Activated CD4-positive, CD25-positive, alpha-beta regulatory T cell treated with anti-CD3 and anti-CD28 coated beads, Interleukin-2, amount 50 U/mL, for 24 hours (primary cell): ENCODE measurements around the gene KCNIP4.

Experiments used
- ATAC-seq, 2 donors: fragments of 150-1000 bp; cut with Tn5 transposase; one replicate each; pipeline ENCODE4 v1.10.0; 2021; ENCODE audit warnings: mild to moderate bottlenecking in 1 of 2, moderate library complexity in 1 of 2

The KCNIP4 gene

DNA sequence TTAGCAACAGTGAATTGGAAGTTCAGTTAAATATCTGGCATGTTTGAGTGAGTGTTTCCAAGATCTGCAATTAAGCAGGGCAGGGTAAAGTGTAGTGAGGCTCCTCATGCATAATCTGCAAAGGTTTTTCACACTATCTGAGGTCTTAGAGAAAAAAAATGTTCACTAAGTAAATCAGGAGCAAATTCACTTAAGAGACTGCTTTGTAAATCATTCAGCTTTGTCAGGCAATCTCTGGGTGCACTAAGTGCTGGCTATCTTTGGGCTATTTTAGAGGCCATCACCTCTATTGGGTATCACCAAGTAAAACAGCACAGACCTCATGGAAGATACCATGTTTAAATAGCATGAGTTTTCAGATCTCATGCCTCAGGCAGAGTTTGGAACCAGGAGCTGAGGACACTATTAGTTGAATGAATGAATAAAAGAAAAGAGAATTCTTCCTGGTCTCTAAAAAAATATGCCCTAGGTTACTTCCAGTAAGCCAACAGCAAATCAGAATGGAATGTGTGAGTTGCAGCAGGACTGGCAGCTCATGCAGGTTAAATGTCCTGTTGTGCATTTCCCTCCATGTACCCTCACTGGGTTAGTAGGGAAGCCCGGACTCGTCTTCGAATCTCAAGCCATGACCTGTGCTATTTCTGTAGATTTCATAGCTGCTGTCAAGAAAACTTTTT, 195.3 kb downstream of the KCNIP4 start:
- ATAC-seq: no peak

DNA sequence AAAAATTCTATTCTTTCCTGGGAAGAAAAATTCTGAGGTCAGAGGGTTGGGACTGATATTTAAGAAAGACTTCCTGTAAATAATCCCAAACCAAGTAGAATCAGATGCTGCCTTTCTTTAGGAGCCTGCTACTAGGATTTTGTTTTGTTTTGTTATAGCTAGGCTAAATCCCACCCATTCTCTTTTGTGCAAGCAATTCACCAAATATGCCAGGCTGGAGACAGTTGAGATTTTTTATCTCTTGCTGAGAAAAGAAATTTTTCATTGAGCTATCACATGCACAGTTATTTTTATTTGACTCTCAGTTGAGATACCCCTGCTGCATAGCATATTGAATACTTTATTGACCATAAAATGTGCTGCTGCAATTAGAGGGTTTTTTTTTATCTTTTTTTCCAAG, 196.0 kb downstream of the KCNIP4 start:
- ATAC-seq: no peak

DNA sequence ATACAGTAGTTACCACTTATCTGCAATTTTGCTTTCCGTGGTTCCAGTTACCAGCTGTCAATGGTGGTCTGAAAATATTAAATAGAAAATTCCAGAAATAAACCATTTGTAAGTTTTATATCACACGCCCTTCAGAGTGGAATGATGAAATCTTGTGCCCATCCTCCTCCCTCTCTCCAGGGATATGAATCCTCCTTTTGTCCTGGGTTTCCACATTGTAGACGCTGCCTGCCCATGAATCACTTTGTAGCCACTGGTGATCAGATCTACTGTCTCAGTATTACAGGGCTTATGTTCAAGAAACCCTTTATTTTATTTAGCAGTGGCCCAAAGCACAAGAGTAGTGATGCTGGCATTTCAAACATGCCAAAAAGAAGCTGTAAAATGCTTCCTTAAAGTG, 198.6 kb downstream of the KCNIP4 start:
- ATAC-seq: no peak

GRCh38 chr4:21749412-21749811, 199.2 kb downstream of the KCNIP4 start:
- ATAC-seq: no peak

- no peak for ATAC-seq
Measured at GRCh38 chr4:21744046-21744445, 204.5 kb downstream of the KCNIP4 start.

DNA sequence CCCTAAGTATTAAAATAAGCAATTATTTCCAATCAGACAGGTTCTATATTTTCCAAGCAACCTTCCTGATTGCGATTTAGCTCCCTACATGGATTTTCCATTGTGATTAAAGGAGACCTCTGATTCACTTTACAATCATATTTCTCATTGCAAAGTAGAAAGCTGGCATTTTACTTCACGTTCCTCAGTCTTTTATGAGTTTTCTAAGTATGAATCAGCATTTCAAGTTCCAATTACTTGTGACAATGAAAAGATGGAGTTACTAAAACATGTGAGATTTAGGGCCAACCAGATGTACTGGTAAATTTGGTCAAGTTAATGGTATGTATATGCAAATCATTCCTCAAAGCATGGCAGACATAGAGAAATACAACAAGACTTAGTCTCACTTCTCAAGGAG, 206.2 kb downstream of the KCNIP4 start:
- ATAC-seq: no peak

GRCh38 chr4:21738821-21739220, 209.8 kb downstream of the KCNIP4 start:
- no peak for ATAC-seq

- no peak for ATAC-seq
Measured at GRCh38 chr4:21735866-21736265, 212.7 kb downstream of the KCNIP4 start.

- ATAC-seq: no peak
Measured at GRCh38 chr4:21733894-21734630, 214.5 kb downstream of the KCNIP4 start.

DNA sequence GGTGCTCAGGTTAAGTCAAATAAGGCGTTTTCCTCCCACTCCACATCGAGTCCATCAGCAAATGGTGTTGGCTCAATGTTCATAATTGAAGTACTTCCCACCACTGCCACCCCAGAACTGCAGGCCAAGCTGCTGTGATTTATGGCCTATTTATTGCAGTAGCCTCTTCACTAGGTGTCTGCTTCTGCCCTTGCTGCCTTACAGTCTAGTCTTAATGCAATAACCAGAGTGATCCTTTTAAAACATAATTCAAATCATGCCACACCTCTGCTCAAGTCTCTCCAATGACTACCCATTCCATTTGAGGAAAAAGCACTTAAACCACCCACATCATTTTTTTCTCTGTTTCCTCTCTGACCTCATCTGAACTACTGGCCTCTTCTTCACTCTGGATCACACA, 220.3 kb downstream of the KCNIP4 start:
- no peak for ATAC-seq

DNA sequence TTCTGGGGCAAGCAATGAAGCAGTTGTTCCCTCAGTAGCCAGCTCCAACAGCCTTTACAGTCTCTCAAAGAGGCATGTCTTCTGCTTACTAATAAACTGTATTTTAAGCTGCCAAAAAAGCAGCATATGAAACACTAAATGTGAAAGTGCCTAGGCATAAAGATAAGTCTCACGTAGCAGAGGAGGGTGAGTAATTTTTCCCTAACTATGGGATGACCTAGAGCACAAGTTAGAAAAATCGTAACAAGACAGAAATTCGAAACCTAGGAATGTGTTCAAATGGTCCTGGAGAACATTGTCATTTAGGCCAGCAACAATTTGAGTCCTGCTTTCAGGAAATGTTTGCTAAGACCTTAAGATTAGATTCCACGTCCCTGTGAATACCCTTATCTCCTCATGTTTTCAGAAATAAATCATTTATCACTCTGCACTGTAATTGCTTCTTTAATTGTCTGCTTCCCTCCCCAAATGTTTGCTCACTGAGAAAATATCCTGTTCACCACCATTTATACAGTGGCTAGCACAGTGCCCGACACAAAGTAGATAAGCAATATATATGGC, 222.2 kb downstream of the KCNIP4 start:
- ATAC-seq: no peak

- no peak for ATAC-seq
Measured at GRCh38 chr4:21722157-21722839, 226.3 kb downstream of the KCNIP4 start.

GRCh38 chr4:21716531-21716930, 232.0 kb downstream of the KCNIP4 start:
- ATAC-seq: no peak

DNA sequence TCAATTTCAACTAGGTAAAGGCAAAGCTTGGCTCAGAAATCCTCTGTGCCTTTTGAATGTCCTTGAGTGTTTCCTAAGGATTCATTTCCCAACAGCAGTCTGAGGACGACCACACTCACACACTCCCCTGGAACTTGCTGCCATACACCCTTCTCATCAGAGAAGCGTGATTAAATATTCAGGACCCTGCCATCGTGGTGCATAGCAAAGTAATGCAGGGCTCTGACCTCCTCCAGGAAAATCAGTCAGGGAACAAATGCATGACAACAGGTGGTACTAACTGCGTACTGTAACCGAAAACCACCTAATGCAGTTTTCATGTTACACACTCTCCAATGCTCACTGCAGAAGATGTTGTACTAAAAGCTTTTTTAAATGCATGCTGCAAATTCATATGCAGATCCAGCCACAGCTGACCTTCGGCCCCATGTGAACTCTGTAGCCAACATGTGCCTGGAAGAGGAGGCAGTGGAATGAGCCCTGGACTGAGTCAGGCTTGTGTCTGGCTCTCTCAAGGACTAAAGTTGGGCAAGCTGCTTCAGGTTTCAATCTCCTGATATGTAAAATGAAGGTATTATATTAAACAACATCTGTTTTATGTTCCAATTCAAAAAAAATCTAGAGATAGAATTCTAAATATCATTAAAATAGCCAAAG, 238.3 kb downstream of the KCNIP4 start:
- ATAC-seq: no peak

GRCh38 chr4:21709761-21710160, 238.8 kb downstream of the KCNIP4 start:
- ATAC-seq: no peak

DNA sequence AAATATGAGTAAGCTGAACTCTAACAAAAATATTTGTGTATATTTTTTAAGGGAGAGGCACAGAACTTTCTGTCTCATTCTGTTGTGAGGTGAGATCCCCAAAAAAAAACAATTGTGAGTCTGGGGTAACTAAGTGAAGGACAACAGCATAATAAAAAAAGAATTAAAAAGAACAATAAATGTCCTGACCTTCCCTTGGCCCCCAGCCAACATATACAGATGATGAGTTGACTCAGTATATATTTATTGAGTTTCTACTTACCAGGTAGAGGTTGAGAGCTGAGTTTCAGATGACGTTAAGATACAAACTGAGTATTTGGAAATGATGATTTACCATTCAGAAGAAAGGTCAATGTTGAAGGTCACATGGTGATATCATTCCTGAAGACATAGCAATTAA, 239.5 kb downstream of the KCNIP4 start:
- ATAC-seq: no peak

- ATAC-seq: no peak
Measured at GRCh38 chr4:21699446-21699845, 249.1 kb downstream of the KCNIP4 start.

DNA sequence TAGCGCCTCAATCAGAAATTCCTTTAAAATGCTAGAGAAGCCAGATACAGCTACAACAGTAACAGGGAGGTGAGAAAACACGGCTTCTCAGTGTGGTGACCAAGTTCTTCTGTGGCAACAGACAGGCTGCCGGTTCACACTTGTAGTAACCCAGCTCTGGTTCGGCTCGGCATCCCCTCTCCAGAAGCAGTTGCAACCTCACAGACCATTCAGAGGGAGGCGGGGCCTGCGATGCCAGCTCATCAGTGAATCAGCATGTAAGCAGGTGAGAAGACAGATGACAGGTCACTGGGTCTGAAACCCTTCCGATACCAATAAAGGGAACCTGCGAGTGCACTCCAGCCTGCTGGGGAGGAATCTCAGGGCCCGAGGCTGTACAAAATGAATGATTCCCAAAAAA, 251.0 kb downstream of the KCNIP4 start:
- no peak for ATAC-seq

GRCh38 chr4:21695141-21695540, 253.4 kb downstream of the KCNIP4 start:
- no peak for ATAC-seq

DNA sequence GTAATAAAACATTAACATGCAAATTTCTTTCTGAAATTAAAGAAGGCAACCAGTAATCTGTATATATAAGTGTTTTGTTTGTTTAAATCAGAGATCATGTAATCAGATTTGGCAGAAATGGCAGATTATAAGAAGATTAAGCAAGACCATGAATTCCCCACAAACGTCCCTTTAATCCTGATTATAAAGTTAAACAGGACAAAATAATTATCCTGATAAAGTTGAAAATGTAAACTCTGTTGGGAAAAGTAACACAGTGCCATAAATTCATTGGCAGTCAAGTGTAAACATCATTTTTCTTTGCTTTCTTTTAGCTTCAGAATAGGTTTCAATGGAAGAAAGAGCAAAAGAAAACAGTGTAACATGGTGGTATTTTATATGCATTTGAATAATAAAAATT, 256.3 kb downstream of the KCNIP4 start:
- ATAC-seq: no peak

GRCh38 chr4:21688596-21689265, 259.8 kb downstream of the KCNIP4 start:
- ATAC-seq: no peak

DNA sequence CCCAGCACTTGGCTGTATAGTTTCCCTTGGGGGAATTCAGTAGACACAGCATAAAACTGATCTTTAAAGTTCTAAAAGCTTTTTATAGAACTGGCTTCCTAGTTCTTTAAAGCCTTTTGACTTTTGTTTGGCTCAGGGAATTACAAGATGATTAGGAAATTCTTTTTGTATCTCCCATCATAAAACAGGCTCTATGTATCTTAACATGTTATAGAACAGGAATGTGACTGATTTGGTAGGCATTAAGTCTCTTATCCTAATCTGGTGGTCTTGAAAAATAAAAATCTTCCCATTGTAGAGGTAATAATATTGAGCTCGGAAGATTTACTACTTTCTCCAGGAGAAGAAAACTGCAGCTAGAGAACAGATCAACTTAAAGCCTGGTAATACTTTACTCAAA, 262.7 kb downstream of the KCNIP4 start:
- no peak for ATAC-seq
